Activated gamma-delta T cell (primary cell): Measurements from ENCODE around the gene SLCO3A1.
"Not testable (repeated sequence)": the region's sequence is repeated elsewhere in the genome, so short reads cannot be mapped to it uniquely, and the experiment has no call there.

Experiments used
- DNase-seq: peaks from one replicate; lab custom pipeline; 2025; lab: John Stamatoyannopoulos, UW

SLCO3A1 gene

GRCh38 chr15:92035551-92035950, 182.0 kb downstream of the SLCO3A1 start:
- DNase-seq = no peak

DNA sequence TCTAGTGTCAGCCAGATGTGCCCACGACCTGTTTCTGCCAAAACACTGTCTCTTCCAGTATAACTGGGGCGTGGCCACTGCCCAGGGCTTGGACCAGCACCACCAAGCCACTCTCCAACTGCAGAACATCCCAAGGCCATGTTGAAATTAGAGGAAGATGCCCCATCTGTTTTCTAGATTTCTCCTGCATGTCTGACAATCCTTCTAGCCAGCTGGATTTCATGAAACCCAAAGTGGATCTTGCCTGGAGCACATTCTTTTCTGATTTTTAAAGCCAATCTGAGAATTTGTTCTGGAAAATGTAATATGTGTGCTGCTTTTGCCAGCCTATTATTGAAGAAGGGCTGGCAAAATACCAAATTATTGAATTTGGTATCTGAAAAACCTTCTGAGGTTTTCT, 182.5 kb downstream of the SLCO3A1 start:
- no peak for DNase-seq

- DNase-seq = no peak
Observed at GRCh38 chr15:92037491-92037890, 184.0 kb downstream of the SLCO3A1 start.

GRCh38 chr15:92040350-92040749, 186.8 kb downstream of the SLCO3A1 start:
- DNase-seq = no peak

- no peak for DNase-seq
Observed at GRCh38 chr15:92041371-92041770, 187.9 kb downstream of the SLCO3A1 start.

DNA sequence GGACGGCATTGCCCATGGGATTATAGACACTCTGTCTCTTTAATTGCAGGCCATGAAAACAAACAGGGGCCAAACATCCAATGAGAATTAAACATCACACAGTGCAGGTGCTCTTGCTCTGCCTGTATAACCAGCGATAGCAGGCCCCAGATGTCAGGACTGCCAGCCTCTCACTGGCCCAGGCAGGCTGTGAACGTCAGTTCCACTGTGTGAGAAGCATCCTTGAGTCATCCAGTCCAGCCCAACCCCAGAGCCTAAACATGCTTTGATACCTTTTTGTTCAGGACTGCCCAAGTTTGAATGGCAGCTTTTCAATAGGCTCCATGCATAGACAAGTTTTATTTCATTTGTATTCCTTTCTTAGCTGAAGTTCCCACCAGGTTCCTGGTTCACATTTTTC, 189.8 kb downstream of the SLCO3A1 start:
- DNase-seq = no peak

DNA sequence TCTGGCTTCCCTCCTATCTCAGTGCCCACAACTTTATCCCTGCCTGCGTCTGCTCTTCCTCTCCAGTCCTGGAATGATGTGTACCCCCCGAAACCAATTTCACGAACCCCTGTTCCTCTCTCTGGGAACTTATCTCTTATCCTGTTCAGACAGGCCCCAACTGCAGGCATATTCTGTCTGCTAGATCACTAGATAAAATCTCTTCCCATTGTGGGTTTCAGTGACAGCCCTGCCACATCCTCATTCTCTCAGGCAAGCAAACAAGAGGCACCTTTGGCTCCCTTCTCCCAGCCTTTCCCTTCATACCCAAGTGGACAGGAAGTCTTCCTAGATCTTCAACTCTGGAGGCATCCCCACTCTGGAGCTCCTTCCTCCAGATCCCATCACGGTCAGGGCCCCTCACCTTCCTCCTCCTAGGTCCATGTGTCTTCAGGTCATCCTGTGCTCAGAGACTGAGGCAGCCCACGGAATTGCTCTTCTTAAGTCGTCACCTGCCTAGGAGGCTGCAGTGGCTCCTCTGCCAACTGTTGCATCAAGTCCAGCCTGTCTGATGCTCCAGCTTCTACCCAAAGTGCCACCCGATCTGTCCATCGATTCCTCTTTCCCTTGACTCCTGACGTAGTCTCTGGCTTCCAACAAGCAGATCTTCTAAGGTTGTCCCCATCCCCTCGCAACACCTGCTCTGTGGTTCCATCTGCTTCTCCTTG, 190.8 kb downstream of the SLCO3A1 start:
- DNase-seq = no peak

- no peak for DNase-seq
Observed at GRCh38 chr15:92047900-92048299, 194.4 kb downstream of the SLCO3A1 start.

DNA sequence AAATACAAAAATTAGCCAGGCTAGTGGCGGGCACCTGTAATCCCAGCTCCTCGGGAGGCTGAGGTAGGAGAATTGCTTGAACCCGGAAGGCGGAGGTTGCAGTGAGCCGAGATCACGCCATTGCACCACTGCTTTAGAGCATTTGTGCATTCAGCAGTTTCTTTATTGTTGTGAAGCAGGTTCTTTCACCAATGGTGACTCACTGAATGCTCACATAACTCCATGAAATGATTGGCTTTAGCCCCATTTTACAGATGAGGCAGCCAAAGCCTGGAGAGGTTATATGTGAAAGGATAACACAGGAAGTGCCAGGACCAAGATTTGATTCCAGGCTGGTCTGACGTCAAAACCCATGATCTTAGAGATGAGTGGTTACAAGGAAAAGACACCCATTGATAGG, 195.2 kb downstream of the SLCO3A1 start:
- DNase-seq = no peak

DNA sequence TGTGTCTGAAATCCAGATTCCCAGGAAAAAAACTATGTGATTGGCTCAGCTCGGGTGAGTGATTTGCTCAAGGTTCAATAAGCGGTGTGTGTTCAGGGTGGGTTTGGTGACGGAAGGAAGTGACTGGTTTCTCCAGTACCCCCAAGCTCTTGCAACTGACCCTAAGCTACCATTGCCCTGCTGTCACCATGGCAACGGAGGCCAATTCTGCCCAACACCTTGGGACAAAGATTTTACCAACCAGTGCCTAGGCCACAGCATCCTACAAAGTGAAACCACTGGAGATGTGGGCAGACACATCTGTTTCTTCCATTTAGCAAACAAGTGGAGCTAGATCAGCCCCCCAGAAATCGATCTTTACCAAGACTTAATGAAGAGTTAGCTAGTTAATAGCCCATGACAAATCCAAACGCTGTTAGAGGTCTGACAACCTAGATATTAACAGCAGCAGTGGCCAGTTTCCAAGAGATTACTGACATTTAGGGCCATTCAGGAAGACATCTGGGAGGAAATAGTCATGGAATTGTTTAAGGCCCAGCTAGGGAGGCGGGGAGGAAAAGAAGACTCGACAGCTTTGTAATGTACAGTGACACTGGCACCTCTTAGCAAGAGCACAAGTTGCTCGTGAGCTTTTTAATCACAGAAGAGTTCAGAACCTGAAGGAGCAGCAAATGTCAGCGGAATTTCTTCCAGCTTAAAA, 195.9 kb downstream of the SLCO3A1 start:
- no peak for DNase-seq

DNA sequence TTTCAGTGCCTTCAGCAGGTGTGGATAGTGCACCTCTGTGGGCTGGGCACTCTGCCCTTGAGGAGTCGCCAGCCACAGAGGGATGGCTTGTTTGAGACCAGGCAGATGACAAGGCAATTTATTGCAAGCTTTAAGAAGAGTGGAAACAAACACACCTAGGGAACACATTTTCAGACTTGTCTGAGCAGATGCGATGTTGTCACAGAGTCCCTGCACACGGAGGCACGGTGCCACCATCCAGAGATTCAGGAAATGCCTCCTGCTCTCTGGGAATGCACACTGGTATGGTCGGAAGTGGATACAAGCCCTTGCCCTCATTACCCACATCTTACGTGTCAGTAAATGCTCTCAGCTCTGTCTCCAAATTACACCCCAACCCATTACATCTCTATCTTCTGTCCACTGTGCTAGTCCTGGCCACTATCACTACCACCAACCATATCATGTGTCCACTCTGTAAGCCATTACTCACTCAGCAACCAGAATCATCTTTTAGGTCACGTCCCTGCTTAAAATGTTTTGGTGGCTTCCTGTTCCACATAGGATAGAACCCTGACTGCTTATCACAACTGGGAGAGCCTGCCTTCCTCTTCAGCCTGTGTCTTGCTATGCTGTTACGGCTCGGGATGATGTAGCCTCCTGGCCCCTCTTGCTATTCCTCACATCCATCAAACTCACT, 196.9 kb downstream of the SLCO3A1 start:
- DNase-seq = no peak

DNA sequence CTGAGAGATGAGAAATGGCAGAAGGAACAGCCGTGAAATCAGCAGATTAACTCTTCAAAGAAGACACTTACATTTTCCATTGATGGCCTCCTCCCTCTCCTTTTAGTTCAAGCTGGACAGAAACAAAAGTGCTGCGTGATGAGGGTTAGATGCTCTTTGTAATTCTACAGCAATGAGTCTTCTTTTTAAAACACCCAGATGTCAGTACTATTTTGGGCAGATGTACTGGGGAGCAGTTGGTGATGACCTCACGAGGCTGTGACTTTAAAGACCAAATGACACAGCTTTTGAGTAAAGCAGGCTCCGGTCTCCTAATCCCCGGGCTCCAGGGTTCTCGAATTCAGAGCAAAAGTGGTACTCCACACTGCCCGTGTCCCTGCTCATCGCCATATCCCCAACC, 198.2 kb downstream of the SLCO3A1 start:
- DNase-seq = no peak

GRCh38 chr15:92053753-92054316, 200.3 kb downstream of the SLCO3A1 start:
- no peak for DNase-seq

GRCh38 chr15:92056875-92057274, 203.4 kb downstream of the SLCO3A1 start:
- no peak for DNase-seq

- no peak for DNase-seq
Observed at GRCh38 chr15:92059036-92059970, 205.8 kb downstream of the SLCO3A1 start.

DNA sequence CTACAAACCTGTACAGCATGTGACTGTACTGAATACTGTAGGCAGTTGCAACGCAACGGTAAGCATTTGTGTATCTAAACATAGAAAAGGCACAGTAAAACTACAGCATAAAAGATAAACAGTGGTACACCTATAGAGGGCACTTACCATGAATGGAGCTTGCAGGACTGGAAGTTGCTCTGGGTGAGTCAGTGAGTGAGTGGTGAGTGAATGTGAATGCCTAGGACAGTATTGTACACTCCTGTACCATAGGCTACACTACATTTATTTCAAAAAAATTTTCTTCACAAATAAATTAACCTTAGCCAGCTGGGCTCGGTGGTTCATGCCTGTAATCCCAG, 206.4 kb downstream of the SLCO3A1 start:
- not testable (repeated sequence) for DNase-seq

GRCh38 chr15:92061511-92062195, 208.1 kb downstream of the SLCO3A1 start:
- no peak for DNase-seq

DNA sequence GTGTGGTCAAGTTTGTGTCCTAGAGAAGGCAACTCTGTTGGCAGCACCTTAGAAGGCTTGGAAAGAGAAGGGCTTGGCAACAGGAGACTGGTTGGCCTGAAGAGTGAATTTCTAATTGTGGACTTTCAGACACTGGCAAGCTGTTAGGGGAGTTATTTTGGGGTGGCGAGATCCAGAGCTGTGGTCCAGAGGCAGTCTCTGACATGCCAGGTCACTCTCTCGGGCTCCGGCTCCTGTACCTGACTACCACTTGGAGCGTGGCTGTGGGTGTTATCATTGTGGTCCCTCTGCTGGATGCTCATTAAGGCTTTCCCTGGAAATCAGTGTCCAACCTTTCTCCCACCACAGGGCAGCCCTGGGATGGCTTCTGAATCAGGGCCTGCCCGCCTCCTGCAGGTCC, 209.0 kb downstream of the SLCO3A1 start:
- DNase-seq = no peak

- DNase-seq = no peak
Observed at GRCh38 chr15:92068121-92068520, 214.6 kb downstream of the SLCO3A1 start.

DNA sequence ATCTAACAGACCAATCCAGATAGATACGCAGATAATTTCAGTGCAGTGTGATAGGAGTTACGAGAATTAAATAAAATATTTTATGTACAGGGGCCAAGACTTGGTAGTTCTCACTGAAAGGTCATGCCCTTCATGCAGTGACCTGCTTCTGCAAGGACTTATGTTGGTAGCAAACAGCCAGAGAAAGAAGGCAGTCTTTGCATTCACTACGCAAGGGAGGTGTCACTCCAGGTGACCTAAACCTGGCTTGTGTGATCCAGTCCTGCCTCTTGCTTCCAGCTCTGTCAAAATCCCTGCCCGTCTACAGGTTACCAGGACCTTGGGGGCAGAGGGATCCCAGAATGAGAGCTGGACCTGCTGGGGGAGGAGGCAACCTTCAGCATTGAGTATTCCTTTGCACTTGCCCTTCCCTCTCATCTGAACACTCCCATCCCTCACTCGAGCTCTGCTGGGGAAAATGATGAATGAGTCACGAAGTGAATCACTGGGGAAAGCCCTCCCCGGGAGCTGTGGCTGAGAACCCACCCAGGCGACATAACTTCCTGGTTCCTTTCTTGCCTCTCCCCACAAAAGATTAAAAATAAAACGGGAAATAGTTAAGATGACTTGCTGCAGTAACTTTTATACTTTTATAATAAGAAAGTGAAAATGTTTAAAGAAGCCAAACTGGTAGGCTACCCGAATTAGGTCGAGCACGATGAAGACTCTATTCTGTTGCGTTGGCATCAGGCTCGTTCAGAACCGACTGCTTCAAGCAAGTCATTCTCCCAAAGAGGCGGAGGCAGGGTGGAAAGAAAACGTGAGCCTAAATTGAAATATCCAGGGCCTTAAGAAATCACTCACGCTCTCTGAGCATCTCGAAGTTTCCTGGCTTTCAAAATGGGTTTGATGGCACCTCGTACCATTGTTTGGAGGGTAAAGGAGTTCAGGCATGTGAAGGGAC, 216.1 kb downstream of the SLCO3A1 start:
- no peak for DNase-seq
